Endothelial cell of umbilical vein (primary cell): ENCODE measurements around the gene HLA-DMA. TPM values are rescaled to one million over a fixed set of nuclear protein-coding genes. Genes with fewer than 3 reads are reported as not detected.

Source experiments
- BruUV-seq: library from RNA; stranded (reverse); fragments of 400-500 nt; replicated peaks from 2 replicates; lab custom pipeline; 2021; lab: Mats Ljungman, UMichigan
- CTCF ChIA-PET: fragments of 300-600, 350-600 bp; sonication (Branson Sonifier 250); formaldehyde crosslinking; loops from one replicate; lab custom pipeline; 2021; ENCODE audit warnings: antibody characterized with exemption, inconsistent platforms; lab: Charles Lee
- POLR2A ChIA-PET: fragments of 300-600, 350-600 bp; sonication (Branson Sonifier 250); formaldehyde crosslinking; loops from one replicate; lab custom pipeline; 2021; ENCODE audit warnings: antibody characterized with exemption, inconsistent platforms; lab: Charles Lee
- DNase-seq: peaks from one replicate; pipeline ENCODE4 v3.0.0-alpha.2; 2011; ENCODE audit warnings: low read depth, low spot score
- FAIRE-seq: peaks from 2 replicates; lab custom pipeline; 2011; peaks lifted over from hg19 to GRCh38; lab: Jason Lieb, UNC
- H2AFZ ChIP-seq: 2 replicates; pipeline ENCODE4 v1.6.0; 2012; ENCODE audit warnings: low read depth, low read length, control low read depth, inconsistent platforms
- H3K27ac ChIP-seq: 2 replicates; pipeline ENCODE4 v1.5.1; 2011; ENCODE audit warnings: low read depth, mild to moderate bottlenecking, control low read depth, low read length, moderate library complexity; ENCODE audit not compliant: insufficient read depth
- H3K27me3 ChIP-seq, 2 experiments: 2 replicates each; pipeline versions ENCODE4 v1.6.0 to v1.6.1; 2011; ENCODE audit warnings: low read length in 2 of 2, mixed read lengths in 1 of 2; ENCODE audit not compliant: control insufficient read depth in 2 of 2, insufficient read depth in 2 of 2
- H3K36me3 ChIP-seq, 2 experiments: 2 replicates in 1 of 2; 3 replicates in 1 of 2; pipeline ENCODE4 v1.5.1; 2011; ENCODE audit warnings: low read length in 2 of 2, mild to moderate bottlenecking in 1 of 2, moderate library complexity in 1 of 2; ENCODE audit not compliant: control insufficient read depth in 2 of 2, insufficient read depth in 2 of 2; ENCODE audit errors: extremely low read depth in 1 of 2
- H3K4me1 ChIP-seq: 3 replicates; pipeline ENCODE4 v1.5.1; 2011; ENCODE audit warnings: mild to moderate bottlenecking, low read length; ENCODE audit not compliant: control insufficient read depth, insufficient read depth; ENCODE audit errors: extremely low read depth
- H3K4me2 ChIP-seq: 2 replicates; pipeline ENCODE4 v1.6.1; 2011; ENCODE audit warnings: low read length, control low read depth, mixed read lengths; ENCODE audit not compliant: insufficient read depth
- H3K4me3 ChIP-seq, 3 experiments: fragments of 200-600 bp in 1 of 3; sonication (generic), shearing (Covaris generic) in 1 of 3; replicated peaks in 1 of 3; 2 replicates each; pipeline ENCODE4 v1.5.1; 2011 to 2016; ENCODE audit warnings: control low read depth in 3 of 3, low read length in 3 of 3, mild to moderate bottlenecking in 2 of 3, inconsistent platforms in 1 of 3, low read depth in 1 of 3, moderate library complexity in 1 of 3; ENCODE audit not compliant: insufficient read depth in 1 of 3
- H3K79me2 ChIP-seq: 2 replicates; pipeline ENCODE4 v1.6.0; 2012; ENCODE audit warnings: low read length, inconsistent platforms; ENCODE audit not compliant: control insufficient read depth, insufficient read depth
- H3K9ac ChIP-seq: replicated peaks from 2 replicates; pipeline ENCODE3; 2011; ENCODE audit warnings: low read length, control low read depth; ENCODE audit not compliant: insufficient read depth; ENCODE audit errors: extremely low read depth
- H3K9me1 ChIP-seq: replicated peaks from 3 replicates; pipeline ENCODE4 v1.6.0; 2011; ENCODE audit warnings: mild to moderate bottlenecking, low read length; ENCODE audit not compliant: control insufficient read depth, insufficient read depth; ENCODE audit errors: extremely low read depth
- H3K9me3 ChIP-seq: replicated peaks from 2 replicates; pipeline ENCODE4 v1.5.1; 2012; ENCODE audit warnings: low read length, inconsistent platforms; ENCODE audit not compliant: control insufficient read depth, insufficient read depth
- H4K20me1 ChIP-seq: replicated peaks from 2 replicates; pipeline ENCODE3; 2011; ENCODE audit warnings: mild to moderate bottlenecking, low read length; ENCODE audit not compliant: control insufficient read depth, insufficient read depth; ENCODE audit errors: extremely low read depth
- CTCF ChIP-seq, 2 donors: IDR thresholded peaks; 1 replicate in 1 of 2; 2 replicates in 1 of 2; pipeline ENCODE4 v1.5.1; 2011; ENCODE audit warnings: low read length in 2 of 2, mild to moderate bottlenecking in 2 of 2, moderate library complexity in 2 of 2, control low read depth in 1 of 2, inconsistent platforms in 1 of 2, low read depth in 1 of 2; ENCODE audit not compliant: insufficient read depth in 1 of 2; ENCODE audit errors: extremely low read depth in 1 of 2
- GATA2 ChIP-seq: IDR thresholded peaks from 2 replicates; pipeline ENCODE4 v1.7.0; 2011; ENCODE audit warnings: low read depth, mild to moderate bottlenecking, moderate library complexity, mixed read lengths, low read length; ENCODE audit not compliant: insufficient read length, insufficient read depth
- MYC ChIP-seq: IDR thresholded peaks from one replicate; pipeline ENCODE4 v1.6.1; 2011; ENCODE audit warnings: mild to moderate bottlenecking, low read depth, low read length
- POLR2A ChIP-seq: IDR thresholded peaks from 2 replicates; pipeline ENCODE4 v1.6.1; 2012; ENCODE audit warnings: low read depth, mild to moderate bottlenecking, control low read depth, low read length
- dilution Hi-C: fragments of 300-500 bp; cut with MboI; formaldehyde crosslinking; loops from one replicate; pipeline ENCODE4 v1.15.0; 2019; ENCODE audit warnings: low sequenced_read_pairs; ENCODE audit not compliant: extremely low pct_ligation_motif_present
- intact Hi-C: fragments of 100-400 bp; cut with micrococcal nuclease; formaldehyde crosslinking; loops from one replicate; pipeline ENCODE4 v1.10.0; 2022
- polyA plus RNA-seq, 4 experiments: library from polyadenylated mRNA; depleted of rRNA in 3 of 4; stranded (reverse) in 3 of 4; unstranded in 1 of 4; fragments of >200 nt; gene quantifications; 2 replicates each; pipeline versions ENCODE4 v1.2.1 to v1.2.3, GENCODE V29; 2011 to 2012; ENCODE audit warnings: missing spikeins in 1 of 4
- total RNA-seq: library from RNA; stranded (reverse); gene quantifications from 2 replicates; pipeline ENCODE4 v1.2.3, GENCODE V29; 2021

HLA-DMA gene
- total and polyA plus RNA-seq, 2 donors (not counting 3 experiments of a cell fraction or from before 2014, with no cell fraction given) = 1.2 to 7.7 TPM

- Histone ChIP-seq H3K36me3 (no peaks in the 10 kb centered on the region), H3K9me3 (no peaks in the 10 kb centered on the region), H4K20me1 (no peaks in the 10 kb centered on the region), H3K9ac (no peak overlapping the region), H3K79me2 (no peaks in the 10 kb centered on the region), H3K27me3 (peaks cover 10 to 34% of the 10 kb centered on the region in 2 experiments), H3K4me2 (no peak overlapping the region), H3K9me1 (no peaks in the 10 kb centered on the region), H3K4me3 (no peak overlapping the region), H2AFZ (no peak overlapping the region), H3K4me1 (no peaks in the 10 kb centered on the region), H3K27ac (no peak overlapping the region)
- ChIA-PET CTCF (interaction anchor here (0.8 to 3.4 kb wide), 4 partner anchors 12 to 246 kb away, joined by 3 to 12 read pairs (median 4); no protein-coding TSS in a partner anchor), POLR2A (no interaction called here)
- TF ChIP-seq POLR2A (no peak), GATA2 (no peak)
- no peak for FAIRE-seq
- DNase-seq = no peak
- intact Hi-C loops = no loop called here
- dilution Hi-C loops = no loop called here
- no TSS peak for BruUV-seq
Measured at GRCh38 chr6:33001685-33002084, 48.8 kb upstream of the HLA-DMA start.

GRCh38 chr6:33000055-33000454, 47.2 kb upstream of the HLA-DMA start:
- no peak overlapping the region for H3K9ac ChIP-seq
- no peak overlapping the region for H3K4me2 ChIP-seq
- H3K4me1 ChIP-seq = no peaks in the 10 kb centered on the region
- no peaks in the 10 kb centered on the region for H3K36me3 ChIP-seq
- no peak overlapping the region for H3K4me3 ChIP-seq
- H4K20me1 ChIP-seq = no peaks in the 10 kb centered on the region
- ChIA-PET CTCF (interaction anchor here (0.9 to 1.5 kb wide), 3 partner anchors 15 to 126 kb away, joined by 3 to 6 read pairs (median 4); no protein-coding TSS in a partner anchor), POLR2A (no interaction called here)
- no peaks in the 10 kb centered on the region for H3K9me1 ChIP-seq
- no TSS peak for BruUV-seq
- dilution Hi-C loops (no loop called here), intact Hi-C loops (no loop called here)
- no peak for FAIRE-seq
- no peaks in the 10 kb centered on the region for H3K9me3 ChIP-seq
- peaks cover 18 to 37% of the 10 kb centered on the region in 2 experiments for H3K27me3 ChIP-seq
- TF ChIP-seq MYC = no peak
- TF ChIP-seq CTCF (IDR thresholded peaks at IDR 0.05; ENCODE audit: extremely low read depth in 1 of 2, insufficient read depth in 1 of 2, low read depth in 1 of 2, low read length in 2 of 2) = peak in 1 of 2 donors; percentile 8
- H3K27ac ChIP-seq = no peak overlapping the region
- H3K79me2 ChIP-seq = no peaks in the 10 kb centered on the region
- DNase-seq = no peak
- no peak overlapping the region for H2AFZ ChIP-seq
